AG04450 (cell line): Measurements from ENCODE around the gene NDRG4. TPM values are rescaled to one million over a fixed set of nuclear protein-coding genes. Genes with fewer than 3 reads are reported as not detected.

Source experiments
- CTCF ChIA-PET: fragments of 300-600, 350-600 bp; formaldehyde crosslinking; extraction: SDS; loops from one replicate; lab custom pipeline; 2022; ENCODE audit warnings: antibody characterized with exemption, inconsistent platforms; lab: Charles Lee
- POLR2A ChIA-PET: fragments of 350-600 bp; formaldehyde crosslinking; extraction: SDS; loops from one replicate; lab custom pipeline; 2021; ENCODE audit warnings: antibody characterized with exemption, inconsistent platforms; lab: Yijun Ruan, JAX
- DNase-seq: peaks from one replicate; pipeline ENCODE4 v3.0.0-alpha.2; 2011; ENCODE audit warnings: low read depth, low spot score
- H3K27ac ChIP-seq: one replicate; pipeline ENCODE4 v1.5.1; 2012; ENCODE audit warnings: low read depth, low read length, control low read depth
- H3K27me3 ChIP-seq: one replicate; pipeline ENCODE4 v1.6.0; 2012; ENCODE audit warnings: low read length; ENCODE audit not compliant: control insufficient read depth, insufficient read depth
- H3K4me3 ChIP-seq: 2 replicates; pipeline ENCODE4 v1.5.1; 2011; ENCODE audit warnings: mild to moderate bottlenecking, low read depth, low read length, control low read depth
- H3K9me3 ChIP-seq: 2 replicates; pipeline ENCODE4 v1.5.1; 2012; ENCODE audit warnings: low read length; ENCODE audit not compliant: control insufficient read depth, insufficient read depth
- CTCF ChIP-seq: IDR thresholded peaks from 2 replicates; pipeline ENCODE4 v1.5.1; 2011; ENCODE audit warnings: low read depth, low read length, control low read depth, inconsistent platforms
- polyA plus RNA-seq: library from polyadenylated mRNA; depleted of rRNA; stranded (reverse); fragments of >200 nt; gene quantifications from 2 replicates; pipeline ENCODE4 v1.2.3, GENCODE V29; 2011

The NDRG4 gene
- polyA plus RNA-seq, 1 experiment = 24.3 TPM

- no peak overlapping the region for H3K4me3 ChIP-seq
- no peak for TF ChIP-seq CTCF
- H3K27me3 ChIP-seq = no peaks in the 10 kb centered on the region
- ChIA-PET POLR2A (interaction anchor here (0.7 kb wide), 1 partner anchor 9 kb away, joined by 3 read pairs; the partner anchor contains the start of gene NDRG4), CTCF (interaction anchor here (0.5 to 0.8 kb wide), 2 partner anchors 76 to 246 kb away, joined by 3 to 7 read pairs; no protein-coding TSS in a partner anchor)
- no peak for DNase-seq
- H3K27ac ChIP-seq = no peak overlapping the region
- no peaks in the 10 kb centered on the region for H3K9me3 ChIP-seq
These were observed 9.5 kb downstream of the NDRG4 start for GRCh38 chr16:58509256-58510096.

- no peak overlapping the region for H3K27ac ChIP-seq
- no peak for DNase-seq
- TF ChIP-seq CTCF = no peak
- no peaks in the 10 kb centered on the region for H3K27me3 ChIP-seq
- ChIA-PET POLR2A (no interaction called here), CTCF (interaction anchor here (0.5 to 1.1 kb wide), 3 partner anchors 75 to 246 kb away, joined by 3 to 7 read pairs (median 3); no protein-coding TSS in a partner anchor)
- H3K9me3 ChIP-seq = no peaks in the 10 kb centered on the region; the same call in 1 of the 2 replicates
- no peak overlapping the region for H3K4me3 ChIP-seq
These were observed 10.3 kb downstream of the NDRG4 start for GRCh38 chr16:58510097-58510775.

GRCh38 chr16:58510776-58511628, 11.1 kb downstream of the NDRG4 start:
- no peak for TF ChIP-seq CTCF
- Histone ChIP-seq H3K9me3 (no peaks in the 10 kb centered on the region; the same call in 1 of the 2 replicates), H3K4me3 (no peak overlapping the region), H3K27ac (no peak overlapping the region), H3K27me3 (no peaks in the 10 kb centered on the region)
- CTCF ChIA-PET = interaction anchor here (0.6 to 1.7 kb wide), 7 partner anchors 10 to 200 kb away, joined by 3 to 20 read pairs (median 4); partner anchors contain the start of gene NDRG4
- no peak for DNase-seq
- POLR2A ChIA-PET = no interaction called here

GRCh38 chr16:58511933-58512815, 12.2 kb downstream of the NDRG4 start:
- Histone ChIP-seq H3K27ac (no peak overlapping the region), H3K9me3 (no peaks in the 10 kb centered on the region; the same call in 1 of the 2 replicates), H3K27me3 (no peaks in the 10 kb centered on the region), H3K4me3 (no peak overlapping the region)
- peak; percentile 74 for TF ChIP-seq CTCF
- ChIA-PET CTCF (interaction anchor here (0.8 to 3.6 kb wide), 9 partner anchors 9 to 244 kb away, joined by 3 to 20 read pairs (median 6); partner anchors contain the start of gene NDRG4), POLR2A (interaction anchor here (1.1 kb wide), 1 partner anchor 12 kb away, joined by 4 read pairs; the partner anchor contains the start of gene NDRG4)
- DNase-seq = peak; percentile 16
